ENCODE data around the gene LCE3C. TPM values are rescaled to one million over a fixed set of nuclear protein-coding genes. Genes with fewer than 3 reads are reported as not detected.
"Not testable (repeated sequence)": the region's sequence is repeated elsewhere in the genome, so short reads cannot be mapped to it uniquely, and the experiment has no call there.

The LCE3C gene, protein sequence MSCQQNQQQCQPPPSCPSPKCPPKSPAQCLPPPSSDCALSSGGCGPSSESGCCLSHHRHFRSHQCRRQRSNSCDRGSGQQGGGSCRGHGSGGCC
- not detected for total RNA-seq (ENCODE audit: unreplicated experiment)
- long read RNA-seq = 0 reads

DNA sequence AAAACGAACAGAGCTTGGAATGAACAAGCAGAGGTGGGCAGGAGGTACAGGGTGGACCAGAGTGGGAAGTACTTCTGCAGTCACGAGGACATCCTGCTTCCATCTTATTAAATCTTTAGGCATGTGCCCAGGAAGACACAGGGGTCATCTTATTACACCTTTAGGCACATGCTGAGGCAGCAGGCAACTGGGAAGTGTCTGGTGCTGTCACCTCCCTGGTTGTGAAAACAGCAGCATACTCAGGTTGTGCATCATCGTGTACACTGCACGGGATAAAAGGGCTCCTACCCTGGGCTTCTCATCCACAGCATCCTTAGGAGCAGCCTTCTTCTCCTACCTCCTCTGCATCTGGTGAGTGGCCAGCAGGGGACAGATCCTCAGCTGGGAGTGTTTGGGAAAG, at the start of gene LCE3C:
TSS of gene LCE3C (plus strand) at position 301 of the 400 bp plus-strand sequence. CDS start 498 bp downstream, outside the sequence.
- no peaks in the 10 kb centered on the region for H3K36me3 Mint-ChIP-seq (ENCODE audit: low read depth, unreplicated experiment)
- H3K9me3 Mint-ChIP-seq (ENCODE audit: unreplicated experiment) = no peaks in the 10 kb centered on the region
- no peak within 1 kb of the TSS for H3K27ac Mint-ChIP-seq (ENCODE audit: unreplicated experiment)
- DNase-seq (ENCODE audit: low spot score) = no peak
- H3K4me1 Mint-ChIP-seq (ENCODE audit: unreplicated experiment) = no peaks in the 10 kb centered on the region
- TF ChIP-seq, protein P1, sequence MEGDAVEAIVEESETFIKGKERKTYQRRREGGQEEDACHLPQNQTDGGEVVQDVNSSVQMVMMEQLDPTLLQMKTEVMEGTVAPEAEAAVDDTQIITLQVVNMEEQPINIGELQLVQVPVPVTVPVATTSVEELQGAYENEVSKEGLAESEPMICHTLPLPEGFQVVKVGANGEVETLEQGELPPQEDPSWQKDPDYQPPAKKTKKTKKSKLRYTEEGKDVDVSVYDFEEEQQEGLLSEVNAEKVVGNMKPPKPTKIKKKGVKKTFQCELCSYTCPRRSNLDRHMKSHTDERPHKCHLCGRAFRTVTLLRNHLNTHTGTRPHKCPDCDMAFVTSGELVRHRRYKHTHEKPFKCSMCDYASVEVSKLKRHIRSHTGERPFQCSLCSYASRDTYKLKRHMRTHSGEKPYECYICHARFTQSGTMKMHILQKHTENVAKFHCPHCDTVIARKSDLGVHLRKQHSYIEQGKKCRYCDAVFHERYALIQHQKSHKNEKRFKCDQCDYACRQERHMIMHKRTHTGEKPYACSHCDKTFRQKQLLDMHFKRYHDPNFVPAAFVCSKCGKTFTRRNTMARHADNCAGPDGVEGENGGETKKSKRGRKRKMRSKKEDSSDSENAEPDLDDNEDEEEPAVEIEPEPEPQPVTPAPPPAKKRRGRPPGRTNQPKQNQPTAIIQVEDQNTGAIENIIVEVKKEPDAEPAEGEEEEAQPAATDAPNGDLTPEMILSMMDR (IDR thresholded peaks at IDR 0.05; ENCODE audit: unreplicated experiment) = no peak
- no peaks in the 10 kb centered on the region for H3K27me3 Mint-ChIP-seq (ENCODE audit: unreplicated experiment)
- H3K4me3 Mint-ChIP-seq (ENCODE audit: unreplicated experiment) = no peak within 1 kb of the TSS

DNA sequence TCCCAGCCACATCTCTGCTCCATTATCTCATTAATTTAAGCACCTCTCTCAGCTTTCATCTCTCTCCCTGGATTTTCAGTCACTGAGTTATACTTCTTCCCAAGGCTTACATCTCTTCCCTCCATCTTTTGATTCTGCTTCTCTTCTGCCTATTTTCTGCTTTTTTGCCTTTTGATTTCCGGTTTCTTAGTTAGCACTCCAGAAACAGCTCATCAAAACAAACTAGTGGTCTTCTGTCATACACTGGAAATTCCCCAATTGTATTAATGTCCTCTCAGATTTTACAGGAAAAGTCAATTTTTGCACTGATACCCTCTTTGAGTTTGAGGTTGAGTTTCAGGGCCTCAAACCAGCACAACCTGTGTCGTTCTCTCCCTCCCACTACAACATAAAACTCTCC, 34.9 kb upstream of the LCE3C start:
- Mint-ChIP-seq H3K27ac (ENCODE audit: unreplicated experiment) (no peak overlapping the region), H3K9me3 (ENCODE audit: unreplicated experiment) (no peaks in the 10 kb centered on the region), H3K36me3 (ENCODE audit: low read depth, unreplicated experiment) (no peaks in the 10 kb centered on the region), H3K4me3 (ENCODE audit: unreplicated experiment) (no peak overlapping the region), H3K27me3 (ENCODE audit: unreplicated experiment) (no peaks in the 10 kb centered on the region), H3K4me1 (ENCODE audit: unreplicated experiment) (no peaks in the 10 kb centered on the region)
- TF ChIP-seq, protein P1 (IDR thresholded peaks at IDR 0.05; ENCODE audit: unreplicated experiment) = no peak
- DNase-seq (ENCODE audit: low spot score) = no peak

DNA sequence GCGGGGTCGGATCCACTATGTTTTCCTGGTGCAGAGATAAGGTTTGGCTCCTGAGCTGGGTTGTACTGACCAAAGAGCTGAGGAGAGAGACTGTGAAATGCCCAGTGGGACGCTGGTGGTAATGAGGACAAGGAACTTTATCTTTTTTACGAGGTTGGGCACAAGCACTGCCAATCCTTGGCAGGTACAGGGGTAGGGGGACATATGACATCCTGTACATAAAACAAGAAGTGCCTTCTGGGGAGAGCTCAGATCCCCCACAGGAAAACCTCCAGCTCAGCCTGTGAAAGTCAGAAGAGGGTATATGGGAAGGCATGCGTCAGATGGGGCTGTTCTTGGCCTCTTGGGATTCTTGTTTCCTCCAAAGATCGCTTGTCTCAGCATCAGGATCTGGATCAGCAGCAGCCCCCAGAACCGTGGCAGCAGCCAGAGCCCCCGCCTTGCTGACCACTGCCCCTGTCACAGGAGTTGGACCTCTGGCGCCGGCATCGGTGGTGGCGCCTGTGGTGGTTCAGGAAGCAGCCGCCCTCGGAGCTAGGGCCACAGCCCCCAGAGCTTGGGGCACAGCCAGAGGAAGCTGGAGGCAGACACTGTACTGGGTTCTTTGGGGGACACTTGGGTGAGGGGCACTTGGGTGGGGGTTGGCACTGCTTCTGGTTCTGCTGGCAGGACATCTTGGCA, 34.4 kb upstream of the LCE3C start:
- Mint-ChIP-seq H3K36me3 (ENCODE audit: low read depth, unreplicated experiment) (no peaks in the 10 kb centered on the region), H3K4me3 (ENCODE audit: unreplicated experiment) (no peak overlapping the region), H3K4me1 (ENCODE audit: unreplicated experiment) (no peaks in the 10 kb centered on the region), H3K27me3 (ENCODE audit: unreplicated experiment) (no peaks in the 10 kb centered on the region), H3K9me3 (ENCODE audit: unreplicated experiment) (no peaks in the 10 kb centered on the region), H3K27ac (ENCODE audit: unreplicated experiment) (no peak overlapping the region)
- DNase-seq (ENCODE audit: low spot score) = no peak
- TF ChIP-seq, protein P1 (IDR thresholded peaks at IDR 0.05; ENCODE audit: unreplicated experiment) = no peak

DNA sequence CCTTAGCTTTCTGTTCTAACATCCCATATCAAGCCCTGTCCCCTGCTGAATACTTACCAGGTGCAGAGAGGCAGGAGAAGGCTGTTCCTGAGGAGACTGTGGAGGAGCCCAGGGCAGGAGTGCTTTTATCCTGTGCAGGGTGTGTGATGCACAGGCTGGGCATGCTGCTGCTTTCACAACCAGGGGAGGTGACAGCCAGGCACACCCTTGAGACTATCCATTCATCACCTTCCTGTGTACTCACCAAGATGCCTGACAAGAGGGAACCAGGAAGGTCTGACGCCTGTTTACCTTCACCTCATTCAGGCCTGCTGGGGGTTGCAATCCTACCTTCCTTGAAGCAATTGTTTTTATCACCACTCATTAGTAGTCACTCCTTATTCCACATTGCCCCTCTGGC, 33.4 kb upstream of the LCE3C start, which contains the start of gene LCE3E:
TSS of gene LCE3E (minus strand) at position 100 of the 400 bp plus-strand sequence. CDS start 572 bp downstream, outside the sequence.
- no peak for DNase-seq (ENCODE audit: low spot score)
- Mint-ChIP-seq H3K9me3 (ENCODE audit: unreplicated experiment) (no peaks in the 10 kb centered on the region), H3K36me3 (ENCODE audit: low read depth, unreplicated experiment) (no peaks in the 10 kb centered on the region), H3K4me1 (ENCODE audit: unreplicated experiment) (no peaks in the 10 kb centered on the region), H3K27ac (ENCODE audit: unreplicated experiment) (no peak within 1 kb of the TSS), H3K4me3 (ENCODE audit: unreplicated experiment) (no peak within 1 kb of the TSS), H3K27me3 (ENCODE audit: unreplicated experiment) (no peaks in the 10 kb centered on the region)
- TF ChIP-seq, protein P1 (IDR thresholded peaks at IDR 0.05; ENCODE audit: unreplicated experiment) = no peak

DNA sequence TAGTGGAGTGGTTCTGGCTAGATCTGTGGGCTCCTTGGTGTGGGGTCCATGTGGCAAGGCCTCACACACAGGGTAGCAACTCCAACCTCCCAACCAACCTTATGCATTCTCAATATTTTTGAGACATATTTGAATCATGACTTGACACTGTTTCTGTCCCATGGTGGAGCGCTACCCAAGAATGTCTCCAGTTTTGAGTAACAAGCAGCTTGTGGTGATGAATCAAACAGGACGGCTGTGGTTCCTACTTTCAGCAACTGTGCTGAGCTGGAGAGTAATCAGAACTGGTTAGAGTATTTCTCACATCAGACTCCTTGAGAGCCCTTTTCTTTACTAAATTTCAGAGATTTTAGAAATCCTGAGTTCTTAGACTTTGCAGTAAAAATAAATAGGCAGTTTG, 22.9 kb upstream of the LCE3C start:
- Mint-ChIP-seq H3K4me3 (ENCODE audit: unreplicated experiment) (no peak overlapping the region), H3K27me3 (ENCODE audit: unreplicated experiment) (peaks cover 3% of the 10 kb centered on the region), H3K4me1 (ENCODE audit: unreplicated experiment) (peaks cover 3% of the 10 kb centered on the region), H3K36me3 (ENCODE audit: low read depth, unreplicated experiment) (no peaks in the 10 kb centered on the region), H3K9me3 (ENCODE audit: unreplicated experiment) (no peaks in the 10 kb centered on the region), H3K27ac (ENCODE audit: unreplicated experiment) (no peak overlapping the region)
- TF ChIP-seq, protein P1 (IDR thresholded peaks at IDR 0.05; ENCODE audit: unreplicated experiment) = no peak
- DNase-seq (ENCODE audit: low spot score) = no peak

DNA sequence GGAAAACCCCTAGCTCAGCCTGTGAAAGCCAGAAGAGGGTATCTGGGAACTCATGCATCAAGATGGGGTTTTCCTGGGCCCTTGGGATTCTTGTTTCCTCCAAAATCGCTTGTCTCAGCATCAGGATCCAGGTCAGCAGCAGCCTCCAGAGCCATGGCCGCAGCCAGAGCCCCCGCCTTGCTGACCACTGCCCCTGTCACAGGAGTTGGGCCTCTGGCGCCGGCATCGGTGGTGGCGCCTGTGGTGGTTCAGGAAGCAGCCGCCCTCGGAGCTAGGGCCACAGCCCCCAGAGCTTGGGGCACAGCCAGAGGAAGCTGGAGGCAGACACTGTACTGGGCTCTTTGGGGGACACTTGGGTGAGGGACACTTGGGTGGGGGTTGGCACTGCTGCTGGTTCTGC, 20.5 kb upstream of the LCE3C start:
- not testable (repeated sequence) for H3K36me3 Mint-ChIP-seq (ENCODE audit: low read depth, unreplicated experiment); H3K4me3 Mint-ChIP-seq (ENCODE audit: unreplicated experiment); DNase-seq (ENCODE audit: low spot score); H3K4me1 Mint-ChIP-seq (ENCODE audit: unreplicated experiment); H3K27me3 Mint-ChIP-seq (ENCODE audit: unreplicated experiment); H3K9me3 Mint-ChIP-seq (ENCODE audit: unreplicated experiment); H3K27ac Mint-ChIP-seq (ENCODE audit: unreplicated experiment)
